SW480 (cell line): ENCODE measurements around the gene BMPER.
A peak's percentile ranks its signal among the peaks of the same experiment; 100 is the strongest.

ENCODE experiments used
- DNase-seq: peaks from one replicate; pipeline ENCODE4 v3.0.0-alpha.2; 2016; ENCODE audit warnings: low spot score

BMPER gene

GRCh38 chr7:34062341-34062740 is 157.0 kb downstream of the BMPER start:
- no peak for DNase-seq

- no peak for DNase-seq
These were observed 157.5 kb downstream of the BMPER start for GRCh38 chr7:34062826-34063225.

- no peak for DNase-seq
These were observed 159.3 kb downstream of the BMPER start for GRCh38 chr7:34064519-34065158.

GRCh38 chr7:34066411-34066810 is 161.1 kb downstream of the BMPER start:
- no peak for DNase-seq

GRCh38 chr7:34067005-34067778 is 161.9 kb downstream of the BMPER start:
- DNase-seq = no peak

GRCh38 chr7:34069676-34070075 is 164.3 kb downstream of the BMPER start:
- DNase-seq = peak; percentile 98

GRCh38 chr7:34070511-34071323 is 165.4 kb downstream of the BMPER start:
- DNase-seq = no peak

- no peak for DNase-seq
These were observed 168.3 kb downstream of the BMPER start for GRCh38 chr7:34073676-34074075.

GRCh38 chr7:34074421-34074820 is 169.1 kb downstream of the BMPER start:
- DNase-seq = no peak

GRCh38 chr7:34075523-34076370 is 170.4 kb downstream of the BMPER start:
- no peak for DNase-seq

- DNase-seq = no peak
These were observed 171.8 kb downstream of the BMPER start for GRCh38 chr7:34077168-34077567.

GRCh38 chr7:34078864-34079263 is 173.5 kb downstream of the BMPER start:
- DNase-seq = no peak

GRCh38 chr7:34080513-34080912 is 175.2 kb downstream of the BMPER start:
- DNase-seq = no peak

GRCh38 chr7:34081935-34082334 is 176.6 kb downstream of the BMPER start:
- no peak for DNase-seq

GRCh38 chr7:34083440-34083839 is 178.1 kb downstream of the BMPER start:
- no peak for DNase-seq

GRCh38 chr7:34084651-34085050 is 179.3 kb downstream of the BMPER start:
- DNase-seq = no peak

- no peak for DNase-seq
These were observed 180.7 kb downstream of the BMPER start for GRCh38 chr7:34086064-34086463.

- DNase-seq = no peak
These were observed 181.6 kb downstream of the BMPER start for GRCh38 chr7:34086981-34087380.

- DNase-seq = peak; percentile 53
These were observed 182.9 kb downstream of the BMPER start for GRCh38 chr7:34087892-34088891.

GRCh38 chr7:34090816-34091215 is 185.5 kb downstream of the BMPER start:
- no peak for DNase-seq
